Activated CD4-positive, alpha-beta T cell treated with anti-CD3 and anti-CD28 coated beads for 1 hour (primary cell): ENCODE results near the gene DLK1.

Experiments used
- DNase-seq: peaks from one replicate; pipeline ENCODE4 v3.0.0-alpha.2; 2020

Gene DLK1

DNA sequence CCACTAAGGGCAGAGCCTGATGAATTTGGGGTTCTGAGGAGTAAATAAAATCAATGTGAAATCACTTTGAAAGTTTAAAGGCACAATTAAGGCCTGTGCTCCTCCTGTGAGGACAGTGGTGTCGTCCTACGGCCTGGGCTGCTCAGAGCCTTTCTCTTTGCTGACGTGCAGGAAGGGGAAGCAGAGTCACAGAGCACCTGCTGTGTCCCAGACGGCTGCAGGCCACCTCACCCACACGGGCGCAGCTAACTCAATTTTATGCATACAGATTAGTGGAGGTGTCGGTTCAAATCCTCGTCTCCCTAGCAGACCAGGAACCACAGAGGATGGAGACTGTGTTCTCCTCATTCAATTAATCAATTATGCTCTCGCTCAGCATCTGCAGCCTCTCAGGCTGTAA lies 11.4 kb upstream of the DLK1 start:
- no peak for DNase-seq

DNA sequence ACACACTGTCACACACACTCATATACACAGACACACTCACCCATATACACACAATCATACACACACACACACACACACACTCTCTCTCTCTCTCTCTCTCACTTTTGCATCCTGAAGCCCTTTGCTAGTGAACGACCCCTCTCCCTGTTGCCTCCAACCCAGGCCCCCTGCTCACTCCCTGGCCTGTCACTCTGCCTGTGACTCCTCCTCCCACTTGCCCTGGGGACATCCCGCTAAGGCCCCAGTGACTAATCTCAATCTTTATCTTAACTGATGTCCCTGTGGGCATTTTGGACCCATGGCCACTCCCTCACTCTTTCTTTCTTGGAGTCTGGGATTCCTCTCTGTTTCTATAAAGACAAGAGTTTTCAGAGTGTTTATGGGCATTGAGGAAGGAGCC lies 10.9 kb upstream of the DLK1 start:
- DNase-seq: no peak

DNA sequence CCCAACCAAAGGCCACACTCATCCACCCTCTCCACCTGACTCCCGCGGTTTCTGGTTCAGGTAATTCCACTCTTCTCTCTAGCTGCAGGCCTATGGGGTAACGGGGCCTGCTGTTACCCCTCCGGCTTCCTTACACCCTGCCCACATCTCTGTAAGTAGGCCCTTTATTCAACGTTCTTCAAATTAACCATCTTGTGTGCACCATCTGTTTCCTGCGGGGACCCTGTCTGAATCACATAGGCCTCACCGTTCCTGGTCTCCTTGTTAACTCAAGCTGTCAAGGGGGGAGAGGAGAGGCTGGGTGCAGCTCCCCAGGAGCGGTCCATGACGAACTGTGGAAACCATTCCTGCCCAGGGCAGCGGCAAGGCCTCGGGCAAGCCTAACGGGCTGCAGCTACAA lies 9.3 kb upstream of the DLK1 start:
- no peak for DNase-seq

DNA sequence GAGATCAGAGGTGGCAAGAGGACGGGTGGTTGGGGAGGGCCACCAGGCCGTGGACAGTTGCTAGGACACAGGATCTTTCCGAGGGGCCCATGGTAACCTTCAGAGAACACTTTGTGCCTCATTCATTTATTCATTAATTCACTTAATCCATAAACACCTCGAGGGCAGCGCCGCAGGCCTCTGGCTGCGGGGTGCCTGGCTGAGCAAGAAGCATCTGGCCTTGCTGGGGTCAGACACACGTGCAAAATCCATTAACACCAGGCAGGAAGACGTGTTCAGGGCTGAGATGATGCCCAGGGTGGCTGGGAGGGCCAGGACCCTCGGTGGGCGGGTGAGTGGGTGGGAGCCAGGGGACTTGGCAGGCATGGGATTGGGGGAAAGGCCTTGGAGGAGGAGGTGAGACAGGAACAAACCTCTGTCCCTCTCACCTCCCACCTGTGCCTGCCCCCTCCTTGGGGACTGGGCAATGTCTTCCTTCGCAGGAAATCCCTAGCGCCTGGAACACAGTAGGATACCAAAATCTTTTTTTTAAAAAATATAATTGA lies 6.6 kb upstream of the DLK1 start:
- no peak for DNase-seq

DNA sequence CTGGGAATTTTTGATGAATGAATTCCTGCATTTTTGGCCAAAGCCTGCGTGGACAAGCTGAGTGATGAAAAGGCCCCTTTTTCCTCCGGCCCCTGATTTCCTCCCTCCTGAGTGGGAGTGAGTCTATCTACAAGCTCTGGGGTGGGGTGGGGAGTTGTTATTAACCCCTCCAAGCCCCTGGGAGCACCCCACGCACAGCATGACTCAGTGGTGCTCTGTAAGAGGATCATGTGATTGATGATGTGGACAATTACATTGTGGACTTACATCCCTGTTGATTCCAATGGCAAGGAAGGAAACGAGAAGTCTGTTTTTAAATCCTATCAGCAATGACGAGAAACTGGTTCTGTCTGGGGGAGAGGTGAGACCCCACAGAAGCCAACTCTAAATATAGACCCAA lies 5.1 kb upstream of the DLK1 start:
- DNase-seq: no peak

DNA sequence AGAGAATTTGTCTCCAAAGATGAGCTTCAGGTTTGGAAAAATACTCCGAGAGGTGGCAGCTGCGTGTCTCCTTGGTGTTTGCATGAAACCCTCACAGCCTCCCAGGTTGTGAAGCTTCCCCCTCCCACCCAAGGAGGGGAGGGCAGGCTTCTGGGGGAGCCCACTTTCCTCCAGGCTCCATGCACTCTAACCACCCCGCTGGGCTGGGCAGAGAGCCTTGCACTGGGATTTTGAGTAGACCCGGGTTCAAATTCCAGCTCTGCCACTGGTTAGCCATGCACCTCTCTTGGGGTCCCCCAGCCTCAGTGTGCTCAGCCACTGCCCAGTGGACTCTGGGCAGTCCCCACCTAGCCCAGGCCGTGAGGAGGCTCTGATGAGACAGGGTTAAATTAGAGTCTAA lies 4.3 kb upstream of the DLK1 start:
- no peak for DNase-seq

DNA sequence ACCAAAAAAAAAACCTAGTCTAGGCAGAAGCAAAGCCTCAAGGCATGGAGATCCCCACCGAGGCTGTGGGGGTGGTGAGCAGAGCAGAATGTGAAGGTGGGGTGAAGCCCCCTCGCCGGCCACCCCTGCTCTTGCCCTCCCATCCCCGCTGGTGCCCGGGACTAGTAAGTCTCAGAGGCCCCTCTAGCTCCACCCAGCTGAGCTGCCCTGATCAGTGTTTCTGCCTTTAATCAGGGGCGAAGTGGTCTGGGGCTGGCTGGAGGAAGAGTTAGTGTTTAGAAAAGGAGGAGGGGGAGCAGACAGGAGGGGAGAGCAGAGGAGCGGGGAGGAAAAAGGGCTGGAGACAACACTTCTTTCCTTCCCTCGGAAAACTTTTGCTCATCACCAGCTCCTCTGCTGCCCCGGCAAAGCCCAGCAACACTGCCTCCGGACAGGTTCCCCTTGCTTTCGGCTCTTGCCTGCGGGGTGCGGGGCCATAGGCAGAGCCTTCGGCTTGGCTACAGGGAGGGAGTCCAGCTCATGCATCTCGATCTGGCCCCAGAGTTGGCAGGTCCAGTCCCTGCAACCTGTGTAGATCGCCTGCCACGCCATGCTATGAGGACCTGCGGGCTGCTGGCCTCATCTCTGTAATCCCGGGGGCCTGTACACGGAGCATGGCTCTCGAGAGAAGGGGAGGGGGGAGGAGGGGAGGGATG lies 3.4 kb upstream of the DLK1 start:
- DNase-seq: no peak

DNA sequence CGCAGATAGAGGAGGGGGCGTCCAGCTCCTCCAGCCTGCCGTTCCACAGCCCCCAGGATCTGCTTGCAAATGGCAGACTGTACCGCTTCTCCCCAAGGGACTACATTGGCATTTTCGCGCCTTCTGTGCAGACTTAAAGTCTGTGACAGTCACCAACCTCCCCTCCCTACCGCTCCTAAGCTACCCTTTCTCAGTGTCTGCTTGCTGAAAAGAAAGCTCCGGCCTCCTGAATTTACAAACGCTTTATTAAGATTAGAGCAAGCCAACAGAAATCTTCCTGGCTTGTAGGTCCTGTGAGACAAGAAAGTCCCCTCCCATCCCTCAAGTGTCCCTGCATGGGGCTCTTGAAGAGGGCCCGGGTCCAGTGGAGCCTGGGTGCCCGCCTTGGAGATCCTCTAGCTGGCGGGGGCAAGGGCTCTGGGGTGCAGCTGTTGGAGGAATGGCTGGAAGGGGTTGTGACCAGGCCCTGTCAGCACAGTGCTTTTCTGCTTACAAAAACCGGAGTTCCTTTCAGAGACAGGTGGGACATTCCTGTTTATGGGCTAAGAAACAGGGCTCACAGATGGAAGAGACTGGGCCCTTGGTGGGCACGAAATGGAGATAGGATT lies 2.8 kb upstream of the DLK1 start:
- DNase-seq: no peak

DNA sequence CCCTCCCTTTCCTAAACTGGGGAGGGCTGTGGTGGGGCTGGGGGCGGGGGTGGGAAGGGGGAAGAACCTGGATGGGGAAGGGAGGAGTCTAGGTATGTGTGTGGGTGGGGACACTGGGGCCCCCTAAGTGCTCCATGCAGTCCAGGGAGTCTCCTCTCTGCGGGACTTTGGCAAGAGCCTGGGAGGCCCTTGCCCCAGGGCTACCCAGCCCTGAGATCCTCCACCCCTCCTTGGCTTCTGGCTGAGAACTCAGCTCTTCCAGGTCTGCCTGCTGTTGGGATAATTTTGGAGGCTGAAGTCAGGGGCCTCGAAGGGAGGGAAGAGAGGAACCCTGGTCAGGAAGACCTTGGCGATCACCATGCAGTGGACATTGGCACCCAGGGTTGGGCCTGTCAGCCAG lies 2.2 kb upstream of the DLK1 start:
- DNase-seq: no peak

DNA sequence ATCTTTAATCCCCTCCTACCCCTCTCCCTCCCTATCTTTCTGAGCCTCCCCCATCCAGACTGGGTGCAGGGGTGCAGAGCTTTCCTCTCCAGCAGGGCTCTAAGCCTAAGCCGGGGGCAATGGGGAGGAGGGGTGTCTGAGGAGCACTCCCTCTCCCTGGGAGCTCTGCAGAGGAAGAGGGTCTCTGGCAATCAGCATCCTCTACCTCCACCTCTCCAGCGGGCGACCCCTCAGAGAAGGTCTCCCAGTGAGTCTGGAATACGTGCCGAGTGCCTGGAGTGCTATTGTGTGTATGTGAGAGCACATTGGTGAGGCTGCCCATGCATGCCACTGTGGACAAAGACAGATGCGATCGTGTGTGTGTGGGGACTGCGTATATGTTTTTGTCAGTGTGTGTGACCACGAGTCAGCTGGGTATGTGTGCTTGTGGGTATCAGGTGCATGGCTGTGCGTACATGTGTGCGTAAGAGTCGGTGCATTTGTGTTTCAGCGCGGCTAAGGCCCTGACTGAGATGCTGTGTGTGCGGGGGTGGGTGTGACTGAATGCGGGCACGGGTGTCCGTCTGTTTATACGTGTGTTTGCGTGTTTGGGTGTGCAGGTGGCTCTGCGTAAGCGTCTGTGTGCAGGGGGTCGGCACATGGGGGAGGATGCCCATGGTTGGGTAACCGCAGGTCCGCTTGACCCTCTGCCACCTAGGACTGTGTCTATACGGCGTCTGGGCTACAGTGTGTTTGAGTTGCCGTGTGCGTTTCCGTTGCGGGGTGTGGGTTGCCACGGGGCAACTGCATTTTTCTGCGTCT lies 905 bp upstream of the DLK1 start:
- no peak for DNase-seq

DNA sequence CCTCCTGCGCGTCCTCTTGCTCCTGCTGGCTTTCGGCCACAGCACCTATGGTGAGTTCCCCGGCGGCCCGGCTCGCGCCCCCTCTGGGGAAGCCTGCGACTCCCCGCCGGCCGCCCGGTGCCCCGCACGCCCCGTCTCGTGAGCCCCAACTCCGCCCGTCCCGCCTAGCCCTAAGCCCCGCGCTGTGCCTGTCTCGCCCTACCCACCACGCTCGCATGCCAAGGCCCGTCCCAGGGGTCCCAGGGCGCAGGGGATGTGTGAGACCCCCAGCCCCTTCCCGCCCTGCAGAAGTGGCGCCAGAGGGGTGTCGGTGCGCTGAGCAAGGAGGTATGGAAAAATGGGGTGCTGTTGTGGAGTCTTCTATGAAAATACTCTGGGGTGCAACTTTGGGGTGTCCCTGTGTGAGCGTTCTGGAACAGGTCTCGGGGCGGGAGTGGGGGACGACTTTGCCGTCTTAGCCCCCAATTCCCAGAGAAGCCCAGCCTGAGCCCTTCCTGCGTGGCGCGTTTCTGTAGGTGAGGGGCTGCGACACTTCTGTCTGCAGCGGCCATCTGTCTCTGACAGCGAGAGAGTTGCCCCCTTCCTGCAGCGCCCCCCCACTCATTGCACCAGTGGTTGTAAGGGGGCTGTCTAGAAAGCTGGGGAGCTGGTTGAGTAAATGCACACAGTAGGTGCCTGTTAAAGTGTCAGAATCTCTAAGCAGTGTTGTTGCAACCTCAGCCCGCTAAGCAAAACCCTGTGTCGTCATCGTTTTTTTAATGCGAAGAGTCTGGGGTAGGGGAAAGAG lies 587 bp downstream of the DLK1 start:
- no peak for DNase-seq

DNA sequence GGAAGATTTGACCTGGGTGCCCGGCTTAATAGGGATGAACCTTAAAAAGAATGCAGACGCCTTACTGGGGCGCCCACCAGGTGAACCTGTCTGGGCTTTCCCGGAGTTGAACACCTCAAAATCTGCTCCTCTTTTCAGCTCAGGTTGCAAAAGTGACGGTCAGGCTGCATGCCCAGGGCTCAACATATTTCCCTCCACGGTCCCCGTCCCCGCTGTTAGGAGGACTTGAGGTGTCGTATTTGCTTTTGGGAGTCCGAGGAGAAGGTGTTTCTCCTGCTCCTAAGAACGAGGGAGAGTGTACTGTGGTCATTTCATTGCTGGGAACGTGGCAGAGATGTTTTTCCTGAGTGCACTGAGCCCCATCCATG lies 1.2 kb downstream of the DLK1 start:
- no peak for DNase-seq

DNA sequence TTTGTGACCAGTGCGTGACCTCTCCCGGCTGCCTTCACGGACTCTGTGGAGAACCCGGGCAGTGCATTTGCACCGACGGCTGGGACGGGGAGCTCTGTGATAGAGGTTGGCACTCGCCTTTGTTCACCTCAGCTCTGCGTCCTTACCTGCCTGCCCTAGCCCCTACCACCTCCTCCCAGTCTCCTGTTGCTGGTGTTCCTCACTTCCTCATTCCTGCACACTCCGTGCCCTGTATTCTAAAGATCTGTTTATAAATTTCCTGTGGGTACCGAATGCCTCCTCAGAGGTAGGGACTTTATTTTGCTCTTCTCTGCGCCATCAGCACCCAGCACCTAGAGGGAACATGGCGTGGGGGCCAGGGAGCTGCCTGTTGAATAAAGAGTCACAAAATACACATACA lies 2.3 kb downstream of the DLK1 start:
- no peak for DNase-seq

DNA sequence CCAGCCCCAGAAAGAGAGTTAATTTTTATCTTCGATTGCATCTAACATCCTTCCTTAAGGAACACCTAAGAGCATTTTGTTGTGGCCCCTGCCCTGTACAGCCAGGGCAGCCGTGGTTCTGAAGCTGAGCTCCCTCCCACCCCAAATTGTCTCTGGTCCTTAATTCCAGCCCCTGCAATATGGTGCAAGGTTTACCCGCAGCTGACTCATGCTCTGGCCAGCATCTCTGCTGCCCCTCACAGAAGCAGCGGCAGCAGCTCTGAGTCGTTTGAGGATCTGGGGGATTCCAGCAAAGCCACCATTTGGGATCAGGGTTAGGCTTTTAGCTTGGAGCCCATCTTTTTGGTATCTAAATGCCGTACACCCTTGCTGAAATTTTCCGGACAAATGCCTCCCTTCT lies 3.3 kb downstream of the DLK1 start:
- no peak for DNase-seq

DNA sequence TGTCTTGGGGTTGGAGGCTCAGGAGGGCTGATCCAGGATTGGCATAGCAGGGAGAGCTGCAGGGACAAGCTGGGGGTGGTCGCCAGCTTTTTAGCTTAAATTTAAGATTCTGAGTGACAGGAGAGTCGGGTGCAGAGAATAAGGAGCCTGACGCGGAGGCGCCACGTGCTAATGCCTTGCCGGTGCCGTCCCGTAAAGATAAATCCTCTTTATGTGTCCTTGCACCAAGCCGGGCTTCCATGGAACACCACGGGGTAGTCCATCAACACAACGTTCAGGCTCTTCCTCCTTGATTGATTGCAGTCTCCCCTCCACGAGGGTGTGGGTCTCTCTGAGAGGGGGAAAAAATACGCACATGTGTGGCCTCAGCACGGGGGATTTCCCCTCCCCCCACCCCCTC lies 3.9 kb downstream of the DLK1 start:
- no peak for DNase-seq

DNA sequence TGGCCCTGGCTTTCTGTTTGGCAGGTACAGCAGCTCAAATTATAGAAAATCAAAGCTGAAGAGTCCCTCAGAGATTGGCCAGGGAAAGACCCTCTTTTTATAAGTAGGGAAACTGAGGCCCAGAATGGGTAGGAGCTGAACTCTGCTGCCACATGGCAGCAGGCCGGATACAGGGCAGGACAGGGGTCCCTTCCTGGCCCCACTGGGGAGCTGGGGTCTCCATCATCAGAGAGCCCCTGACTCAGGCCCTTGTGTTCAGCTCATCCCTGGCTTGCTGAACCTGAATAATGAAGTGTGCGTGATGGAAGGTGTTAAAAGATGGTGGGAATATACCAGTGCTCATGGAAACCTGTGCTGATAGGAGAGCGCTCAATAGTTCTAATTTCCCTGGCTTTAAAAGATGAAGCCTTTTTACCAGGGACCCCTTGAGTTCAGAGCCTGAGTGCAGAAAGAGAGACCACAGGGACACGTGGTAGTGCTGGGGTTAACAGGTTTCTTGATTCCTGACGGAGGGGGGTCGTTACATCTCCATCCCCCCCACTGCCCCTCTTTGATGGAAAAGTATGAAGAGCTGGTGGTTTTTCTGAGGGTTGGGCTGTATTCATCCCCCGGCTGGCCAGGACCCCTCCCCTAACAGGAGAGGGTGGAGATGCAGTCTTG lies 4.4 kb downstream of the DLK1 start:
- DNase-seq: no peak

DNA sequence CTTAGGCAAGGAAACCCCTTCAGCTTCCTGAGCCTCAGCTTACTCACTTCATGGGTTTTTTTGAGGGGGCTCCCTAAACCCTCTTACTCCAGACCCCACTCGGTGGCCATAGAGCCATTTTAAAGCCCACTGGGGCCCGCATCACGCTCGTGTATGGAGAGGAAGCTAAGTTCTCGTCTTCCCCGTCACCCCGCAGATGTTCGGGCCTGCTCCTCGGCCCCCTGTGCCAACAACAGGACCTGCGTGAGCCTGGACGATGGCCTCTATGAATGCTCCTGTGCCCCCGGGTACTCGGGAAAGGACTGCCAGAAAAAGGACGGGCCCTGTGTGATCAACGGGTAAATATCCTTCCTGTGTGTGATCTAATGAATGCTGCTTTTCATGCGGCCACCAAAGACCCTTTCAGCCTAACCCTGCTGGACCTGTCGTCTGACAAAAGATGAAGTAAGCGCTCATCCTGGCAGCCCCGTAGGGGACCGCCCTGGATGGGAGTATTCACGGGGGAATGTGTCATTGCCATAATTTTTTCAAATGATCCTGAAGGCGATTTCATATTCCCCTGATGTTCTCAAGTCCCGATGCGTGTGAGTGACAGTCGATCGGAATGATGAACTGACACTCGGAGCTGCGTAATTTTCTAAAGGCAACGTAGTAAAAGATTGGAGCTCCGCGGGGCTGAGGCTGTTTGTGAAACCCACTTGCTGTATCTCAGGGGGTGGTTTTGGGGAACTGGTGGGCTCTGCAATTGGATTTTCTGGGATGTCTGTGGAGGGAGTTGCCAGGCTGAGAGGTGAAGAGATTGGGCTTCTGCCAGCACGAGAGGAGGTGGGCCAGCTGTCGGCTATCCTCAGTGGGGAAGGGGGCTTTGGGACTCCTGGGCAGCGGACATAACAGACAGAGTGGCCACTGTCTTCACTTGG lies 5.4 kb downstream of the DLK1 start:
- DNase-seq: no peak

DNA sequence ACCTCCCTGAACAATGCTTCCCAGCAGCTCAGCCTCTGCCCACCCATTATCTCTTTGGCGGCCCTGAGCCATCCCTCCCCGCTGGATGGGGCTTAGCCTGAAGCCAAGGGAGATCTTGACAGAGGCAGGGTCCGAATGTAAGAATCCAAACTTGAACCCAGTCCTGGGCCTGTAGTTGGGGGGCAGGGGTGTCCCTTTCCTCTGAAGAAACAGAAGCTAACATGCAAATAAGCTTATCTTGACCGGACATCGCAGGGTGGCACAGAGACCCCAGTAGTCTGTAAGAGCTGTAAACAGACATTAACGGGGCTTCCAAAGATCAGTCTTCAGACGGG lies 6.0 kb downstream of the DLK1 start:
- no peak for DNase-seq

DNA sequence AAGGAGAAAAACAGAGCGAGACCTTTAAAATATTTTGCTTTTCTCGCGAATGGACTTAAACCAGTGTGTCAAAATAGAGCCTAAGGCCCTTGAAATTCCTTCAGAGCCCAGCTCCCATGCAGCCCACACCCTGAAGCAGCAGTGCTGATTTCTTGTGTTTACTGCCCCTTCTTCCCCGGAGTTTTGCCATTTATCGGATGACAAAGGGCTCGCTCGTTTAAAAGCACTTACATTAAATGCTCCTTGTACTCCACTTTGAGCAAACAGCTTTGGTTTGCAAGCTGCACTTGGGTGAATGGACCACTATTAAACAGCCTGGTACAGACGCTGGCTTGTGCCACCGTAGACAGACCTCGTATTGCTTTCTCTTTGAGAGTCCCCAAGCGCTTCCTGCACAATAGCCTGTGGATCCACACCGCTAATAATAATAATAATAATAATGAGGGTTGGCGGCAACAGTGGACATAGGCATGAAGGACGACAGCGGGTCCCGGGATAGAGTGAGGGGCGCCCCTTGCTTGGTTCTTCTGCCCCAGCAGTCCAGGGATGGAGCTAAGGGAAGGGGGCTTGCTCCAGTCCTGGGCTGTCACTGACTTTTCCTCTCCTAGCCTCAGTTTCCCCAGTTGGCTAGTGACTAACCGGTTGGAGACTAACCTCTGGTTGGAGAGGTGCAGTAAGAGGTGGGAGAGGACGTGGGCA lies 6.6 kb downstream of the DLK1 start:
- no peak for DNase-seq

DNA sequence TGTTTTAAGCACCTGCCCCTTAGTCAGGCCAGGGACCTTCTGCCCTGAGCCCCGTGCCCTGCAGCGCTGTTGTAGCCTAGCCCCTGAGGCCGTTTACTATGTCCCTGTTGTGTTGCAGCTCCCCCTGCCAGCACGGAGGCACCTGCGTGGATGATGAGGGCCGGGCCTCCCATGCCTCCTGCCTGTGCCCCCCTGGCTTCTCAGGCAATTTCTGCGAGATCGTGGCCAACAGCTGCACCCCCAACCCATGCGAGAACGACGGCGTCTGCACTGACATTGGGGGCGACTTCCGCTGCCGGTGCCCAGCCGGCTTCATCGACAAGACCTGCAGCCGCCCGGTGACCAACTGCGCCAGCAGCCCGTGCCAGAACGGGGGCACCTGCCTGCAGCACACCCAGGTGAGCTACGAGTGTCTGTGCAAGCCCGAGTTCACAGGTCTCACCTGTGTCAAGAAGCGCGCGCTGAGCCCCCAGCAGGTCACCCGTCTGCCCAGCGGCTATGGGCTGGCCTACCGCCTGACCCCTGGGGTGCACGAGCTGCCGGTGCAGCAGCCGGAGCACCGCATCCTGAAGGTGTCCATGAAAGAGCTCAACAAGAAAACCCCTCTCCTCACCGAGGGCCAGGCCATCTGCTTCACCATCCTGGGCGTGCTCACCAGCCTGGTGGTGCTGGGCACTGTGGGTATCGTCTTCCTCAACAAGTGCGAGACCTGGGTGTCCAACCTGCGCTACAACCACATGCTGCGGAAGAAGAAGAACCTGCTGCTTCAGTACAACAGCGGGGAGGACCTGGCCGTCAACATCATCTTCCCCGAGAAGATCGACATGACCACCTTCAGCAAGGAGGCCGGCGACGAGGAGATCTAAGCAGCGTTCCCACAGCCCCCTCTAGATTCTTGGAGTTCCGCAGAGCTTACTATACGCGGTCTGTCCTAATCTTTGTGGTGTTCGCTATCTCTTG lies 7.6 kb downstream of the DLK1 start:
- DNase-seq: no peak
